KMS-11 (cell line): ENCODE results near the gene PIK3C2B.

Experiments used
- H2AFZ ChIP-seq: fragments of 200-600 bp; sonication (generic); 2 replicates; pipeline ENCODE4 v1.6.1; 2016; ENCODE audit warnings: antibody characterized with exemption, mixed run types, low read depth
- H3K27ac ChIP-seq: fragments of 200-600 bp; sonication (generic); 2 replicates; pipeline ENCODE4 v1.6.1; 2016; ENCODE audit warnings: mild to moderate bottlenecking, mixed run types
- H3K27me3 ChIP-seq: fragments of 200-600 bp; sonication (generic); 2 replicates; pipeline ENCODE4 v1.6.1; 2017; ENCODE audit warnings: mild to moderate bottlenecking, low read depth, mixed run types, moderate library complexity; ENCODE audit not compliant: insufficient read depth
- H3K36me3 ChIP-seq: fragments of 200-600 bp; sonication (generic); 2 replicates; pipeline ENCODE4 v1.6.1; 2017; ENCODE audit warnings: mild to moderate bottlenecking, mixed run types; ENCODE audit not compliant: insufficient read depth
- H3K4me1 ChIP-seq: fragments of 200-600 bp; sonication (generic); 2 replicates; pipeline ENCODE4 v1.6.1; 2016; ENCODE audit warnings: mild to moderate bottlenecking, low read depth, mixed run types; ENCODE audit not compliant: poor library complexity, severe bottlenecking
- H3K4me2 ChIP-seq: fragments of 200-600 bp; sonication (generic); 2 replicates; pipeline ENCODE4 v1.7.0; 2016; ENCODE audit warnings: mild to moderate bottlenecking, mixed run types
- H3K4me3 ChIP-seq: fragments of 200-600 bp; sonication (generic); IDR thresholded peaks from 2 replicates; pipeline ENCODE4 v1.6.1; 2017; ENCODE audit warnings: low read depth, low read length, mixed read lengths; ENCODE audit not compliant: insufficient read depth
- H3K79me2 ChIP-seq: fragments of 200-600 bp; sonication (generic); 2 replicates; pipeline ENCODE4 v1.6.1; 2016; ENCODE audit warnings: low read depth, mixed run types; ENCODE audit not compliant: insufficient read depth
- H3K9ac ChIP-seq: fragments of 200-600 bp; sonication (generic); 2 replicates; pipeline ENCODE4 v1.6.1; 2016; ENCODE audit warnings: mild to moderate bottlenecking, mixed run types
- H4K20me1 ChIP-seq: fragments of 200-600 bp; sonication (generic); 2 replicates; pipeline ENCODE4 v1.6.1; 2016; ENCODE audit warnings: mild to moderate bottlenecking, mixed run types; ENCODE audit not compliant: insufficient read depth
- TF ChIP-seq, protein P1 (sequence below): fragments of 200-600 bp; sonication (generic); conservative IDR thresholded peaks from 2 replicates; pipeline ENCODE4 v1.6.1; 2017; ENCODE audit warnings: low read depth, mild to moderate bottlenecking, antibody characterized with exemption, low read length, moderate library complexity, mixed read lengths

The PIK3C2B gene

GRCh38 chr1:204494281-204495077, at the start of gene PIK3C2B:
PIK3C2B (minus strand) TSS chr1:204494805; CDS start chr1:204469802, 25,003 bp downstream.
- H3K36me3 ChIP-seq = no peaks in the 10 kb centered on the region
- H3K4me1 ChIP-seq = peaks cover 18% of the 10 kb centered on the region
- H4K20me1 ChIP-seq = no peaks in the 10 kb centered on the region
- H3K27ac ChIP-seq = peak within 1 kb of the TSS; percentile 80
- H3K4me3 ChIP-seq = peak within 1 kb of the TSS; percentile 94
- peaks cover 4% of the 10 kb centered on the region; the same call in 1 of the 2 replicates for H3K79me2 ChIP-seq
- H3K4me2 ChIP-seq = peak within 1 kb of the TSS; percentile 96
- H2AFZ ChIP-seq = peak within 1 kb of the TSS; percentile 94
- no peaks in the 10 kb centered on the region for H3K27me3 ChIP-seq
- TF ChIP-seq, protein P1, sequence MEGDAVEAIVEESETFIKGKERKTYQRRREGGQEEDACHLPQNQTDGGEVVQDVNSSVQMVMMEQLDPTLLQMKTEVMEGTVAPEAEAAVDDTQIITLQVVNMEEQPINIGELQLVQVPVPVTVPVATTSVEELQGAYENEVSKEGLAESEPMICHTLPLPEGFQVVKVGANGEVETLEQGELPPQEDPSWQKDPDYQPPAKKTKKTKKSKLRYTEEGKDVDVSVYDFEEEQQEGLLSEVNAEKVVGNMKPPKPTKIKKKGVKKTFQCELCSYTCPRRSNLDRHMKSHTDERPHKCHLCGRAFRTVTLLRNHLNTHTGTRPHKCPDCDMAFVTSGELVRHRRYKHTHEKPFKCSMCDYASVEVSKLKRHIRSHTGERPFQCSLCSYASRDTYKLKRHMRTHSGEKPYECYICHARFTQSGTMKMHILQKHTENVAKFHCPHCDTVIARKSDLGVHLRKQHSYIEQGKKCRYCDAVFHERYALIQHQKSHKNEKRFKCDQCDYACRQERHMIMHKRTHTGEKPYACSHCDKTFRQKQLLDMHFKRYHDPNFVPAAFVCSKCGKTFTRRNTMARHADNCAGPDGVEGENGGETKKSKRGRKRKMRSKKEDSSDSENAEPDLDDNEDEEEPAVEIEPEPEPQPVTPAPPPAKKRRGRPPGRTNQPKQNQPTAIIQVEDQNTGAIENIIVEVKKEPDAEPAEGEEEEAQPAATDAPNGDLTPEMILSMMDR = 0 out of 2 replicates have a peak, but pooled peaks have one; percentile 11
- H3K9ac ChIP-seq = peak within 1 kb of the TSS; percentile 78

DNA sequence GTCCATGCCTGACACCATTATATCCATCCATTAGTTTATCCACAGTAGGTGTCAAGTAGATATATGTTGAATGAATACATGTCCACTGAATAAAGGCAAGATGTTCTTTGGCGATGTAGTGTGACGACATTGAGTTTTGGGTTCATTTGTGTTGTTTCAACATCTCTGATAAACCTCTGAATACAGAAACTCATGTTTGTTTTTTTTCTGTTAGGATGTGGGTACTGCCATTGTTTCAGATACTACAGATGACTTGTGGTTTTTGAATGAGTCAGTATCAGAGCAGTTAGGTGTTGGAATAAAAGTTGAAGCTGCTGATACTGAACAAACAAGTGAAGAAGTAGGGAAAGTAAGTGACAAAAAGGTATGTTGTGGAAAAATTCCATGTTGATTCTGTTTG, 49.7 kb upstream of the PIK3C2B start:
- H3K27me3 ChIP-seq = no peaks in the 10 kb centered on the region
- H3K36me3 ChIP-seq = peaks cover 17% of the 10 kb centered on the region
- TF ChIP-seq, protein P1 = no peak
- H3K4me3 ChIP-seq = no peak overlapping the region
- H3K9ac ChIP-seq = no peak overlapping the region
- H3K4me2 ChIP-seq = peak overlapping the region; percentile 33
- H4K20me1 ChIP-seq = no peaks in the 10 kb centered on the region
- H3K4me1 ChIP-seq = peaks cover 47% of the 10 kb centered on the region
- H3K27ac ChIP-seq = peak overlapping the region; percentile 9; the same call in 1 of the 2 replicates
- H2AFZ ChIP-seq = no peak overlapping the region
- no peaks in the 10 kb centered on the region for H3K79me2 ChIP-seq

GRCh38 chr1:204541626-204542025, 47.0 kb upstream of the PIK3C2B start:
- Histone ChIP-seq H3K79me2 (no peaks in the 10 kb centered on the region), H3K4me2 (no peak overlapping the region), H2AFZ (no peak overlapping the region), H3K27ac (no peak overlapping the region), H3K4me1 (peaks cover 46% of the 10 kb centered on the region), H3K27me3 (no peaks in the 10 kb centered on the region), H3K9ac (no peak overlapping the region), H3K4me3 (no peak overlapping the region), H4K20me1 (no peaks in the 10 kb centered on the region), H3K36me3 (peaks cover 11% of the 10 kb centered on the region; the same call in 1 of the 2 replicates)
- TF ChIP-seq, protein P1 = no peak

DNA sequence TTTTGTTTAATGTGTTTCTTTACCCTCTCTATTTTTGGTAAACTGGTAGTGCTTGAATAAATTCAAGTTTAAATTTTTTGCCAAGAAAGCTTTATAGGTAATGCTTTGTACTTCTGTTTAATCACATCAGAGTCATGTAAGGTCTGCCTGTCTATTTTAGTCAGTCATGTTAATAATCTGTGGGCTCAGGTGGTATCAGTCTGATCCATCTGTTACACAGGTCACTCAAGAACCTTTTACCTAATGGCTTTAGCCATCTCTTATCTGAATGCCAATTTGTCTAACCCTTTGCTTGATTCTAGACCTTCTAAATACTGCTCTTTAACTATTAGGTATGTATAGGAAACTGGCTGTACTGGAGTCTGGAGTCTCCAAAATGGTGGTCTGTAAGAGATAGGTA, 38.2 kb upstream of the PIK3C2B start:
- H3K4me1 ChIP-seq = no peaks in the 10 kb centered on the region
- TF ChIP-seq, protein P1 = no peak
- H3K4me3 ChIP-seq = no peak overlapping the region
- no peak overlapping the region for H3K9ac ChIP-seq
- H3K79me2 ChIP-seq = no peaks in the 10 kb centered on the region; the same call in 1 of the 2 replicates
- no peak overlapping the region for H3K27ac ChIP-seq
- peaks cover 9% of the 10 kb centered on the region; the same call in 1 of the 2 replicates for H3K36me3 ChIP-seq
- H4K20me1 ChIP-seq = no peaks in the 10 kb centered on the region
- no peaks in the 10 kb centered on the region for H3K27me3 ChIP-seq
- H2AFZ ChIP-seq = no peak overlapping the region
- H3K4me2 ChIP-seq = no peak overlapping the region
